Measurements from ENCODE around the gene PPFIBP1. TPM values are rescaled to one million over a fixed set of nuclear protein-coding genes. Genes with fewer than 3 reads are reported as not detected.
"Not testable (repeated sequence)": the region's sequence is repeated elsewhere in the genome, so short reads cannot be mapped to it uniquely, and the experiment has no call there.

The PPFIBP1 gene
- total RNA-seq, 1 donor from 2014 or later, result 49.6 TPM

DNA sequence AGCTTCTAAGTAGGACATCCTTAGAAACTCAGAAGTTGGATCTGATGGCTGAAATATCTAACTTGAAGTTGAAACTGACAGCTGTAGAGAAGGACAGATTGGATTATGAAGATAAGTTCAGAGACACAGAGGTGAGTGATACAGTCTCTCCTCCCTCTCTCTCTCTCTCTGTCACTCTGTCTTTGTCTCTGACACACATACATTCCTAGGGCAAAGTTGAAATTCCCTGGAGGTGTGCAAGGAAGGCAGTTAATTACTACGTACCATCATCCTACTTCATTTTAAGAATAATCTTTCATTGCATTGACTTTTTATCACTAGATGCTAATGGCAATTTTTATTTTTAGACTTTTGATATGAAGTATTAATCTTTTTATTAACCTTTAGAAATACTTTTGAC is 126.0 kb downstream of the PPFIBP1 start:
- intact Hi-C loops (cut with micrococcal nuclease), result loop anchor here (5.0 kb wide), 3 partner anchors 63 to 628 kb away; partner anchors contain the start of gene MED21

DNA sequence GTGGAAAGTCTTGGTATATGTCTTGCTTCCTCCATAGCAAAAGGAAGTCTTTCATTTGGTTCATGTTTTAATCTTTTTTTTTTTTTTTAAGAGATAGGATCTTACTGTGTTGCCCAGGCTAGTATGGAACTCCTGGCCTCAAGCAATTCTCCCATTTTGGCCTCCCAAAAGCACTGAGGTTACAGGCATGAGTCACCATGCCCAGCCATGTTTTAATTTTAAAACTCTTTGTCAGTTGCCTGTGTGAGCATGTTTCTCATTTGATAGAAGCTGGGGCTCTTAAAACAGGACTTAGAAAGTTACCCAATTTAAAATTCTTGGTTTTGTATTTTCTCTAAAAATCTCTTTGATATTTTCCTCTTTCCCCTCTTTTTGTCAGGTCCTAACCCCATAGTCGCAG is 127.2 kb downstream of the PPFIBP1 start:
- intact Hi-C loops (cut with micrococcal nuclease), result loop anchor here (1.0 to 5.0 kb wide), 4 partner anchors 64 to 629 kb away; partner anchors contain the start of gene MED21

DNA sequence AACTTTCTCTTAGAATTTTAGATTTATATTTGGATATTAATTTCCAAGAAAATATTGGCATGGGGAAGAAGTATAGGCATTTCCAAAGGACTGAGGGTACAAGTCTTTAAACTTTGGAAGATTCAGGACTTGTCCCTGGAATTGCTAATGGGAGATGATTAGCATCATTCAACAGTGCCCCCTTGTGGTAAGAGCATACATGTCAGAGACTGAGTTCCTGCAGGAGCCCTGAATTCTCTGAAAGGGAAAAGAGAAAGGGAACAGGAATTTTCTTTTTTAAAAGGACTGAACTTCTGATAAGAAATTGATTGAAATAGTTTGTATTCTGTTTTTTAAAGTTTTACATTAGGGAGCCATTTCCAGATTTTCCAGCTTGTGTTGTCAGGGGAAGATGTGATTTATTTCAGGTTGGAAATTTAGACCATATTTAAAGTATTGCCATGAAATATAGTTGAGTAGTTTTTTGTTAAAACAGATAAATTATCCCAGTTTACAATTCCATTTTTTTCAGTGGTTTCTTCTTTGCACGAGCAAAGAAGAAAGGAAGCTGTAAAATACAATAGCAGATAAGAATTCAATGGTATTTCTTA is 128.3 kb downstream of the PPFIBP1 start:
- intact Hi-C loops (cut with micrococcal nuclease), result loop anchor here (1.0 to 5.0 kb wide), 9 partner anchors 51 to 630 kb away; partner anchors contain the start of genes BMAL2, MED21 and PPFIBP1

DNA sequence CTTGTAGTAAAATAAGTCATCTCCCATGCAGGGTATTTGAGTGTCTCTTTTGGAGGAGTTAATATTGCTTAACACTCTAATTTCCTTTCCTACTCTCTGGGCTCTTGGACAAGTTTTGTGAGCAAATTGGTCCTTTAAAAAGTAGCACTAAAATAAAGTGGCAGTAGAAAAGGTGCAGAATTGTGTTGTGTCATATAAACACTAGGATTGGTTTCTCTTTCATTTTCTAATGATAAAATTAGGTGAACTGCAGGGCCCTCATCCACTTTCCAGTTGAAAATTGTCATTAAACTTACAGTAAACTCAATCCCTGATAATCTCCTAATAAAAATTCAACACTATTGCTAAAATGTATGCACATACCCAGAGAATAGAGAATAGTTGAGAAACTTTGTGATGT is 129.7 kb downstream of the PPFIBP1 start:
- intact Hi-C loops (cut with micrococcal nuclease), result loop anchor here (2.0 to 5.0 kb wide), 6 partner anchors 66 to 631 kb away; partner anchors contain the start of genes BMAL2, MED21 and PPFIBP1

DNA sequence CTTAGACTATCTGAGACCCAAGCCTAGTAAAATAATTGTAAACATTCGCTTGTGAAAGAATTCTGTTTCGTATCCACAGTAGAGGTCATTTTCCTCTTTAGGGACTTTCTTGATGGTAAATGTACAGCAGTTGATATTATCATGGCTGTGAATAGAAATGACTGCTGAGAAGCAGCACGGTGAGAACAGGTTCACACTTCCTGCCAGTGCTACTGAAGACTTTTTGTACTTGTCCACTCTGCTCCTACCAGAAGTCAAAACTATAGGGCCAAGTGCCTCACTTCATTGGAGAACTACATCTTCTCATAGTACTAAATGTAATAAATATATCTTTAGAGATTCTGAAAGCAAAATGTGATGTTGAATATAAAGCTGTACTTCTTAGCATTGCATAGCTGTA is 131.5 kb downstream of the PPFIBP1 start:
- intact Hi-C loops (cut with micrococcal nuclease), result not testable (repeated sequence)

DNA sequence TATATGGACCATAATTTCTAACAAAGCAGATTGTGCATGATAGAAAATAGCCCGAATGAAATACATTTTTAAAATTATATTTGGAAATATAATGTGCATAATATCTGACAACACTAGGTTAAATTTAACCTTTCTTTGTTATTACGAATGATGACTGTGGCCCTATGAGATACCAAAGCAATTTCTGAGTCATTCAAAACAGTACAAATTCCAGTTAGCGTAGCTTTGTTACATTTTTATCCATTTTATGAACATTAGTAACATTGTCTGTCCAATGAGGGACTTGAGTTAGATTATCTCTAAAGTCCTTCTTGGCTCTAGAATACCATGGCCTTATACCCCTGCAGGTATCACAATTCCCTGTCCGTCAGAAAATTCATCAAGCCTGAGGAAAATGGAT is 133.3 kb downstream of the PPFIBP1 start:
- intact Hi-C loops (cut with micrococcal nuclease), result no loop called here

DNA sequence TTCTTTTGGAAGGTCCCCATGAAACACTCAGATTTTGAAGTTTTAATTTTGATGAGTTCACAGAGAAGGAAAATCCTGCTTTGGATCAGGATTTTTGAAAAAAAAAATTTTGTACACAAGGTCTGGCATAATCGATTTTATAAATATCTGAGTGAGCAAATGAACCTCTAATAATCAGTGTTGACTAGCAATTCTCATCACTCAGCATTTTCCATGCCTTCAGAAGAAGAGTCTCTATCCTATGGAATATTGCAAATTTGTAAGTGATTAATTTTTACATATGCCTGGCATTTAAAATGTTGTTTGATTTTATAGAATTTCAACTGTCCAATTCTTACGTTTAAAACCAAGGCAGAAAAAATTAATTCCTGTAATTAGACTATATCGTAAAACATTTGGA is 141.7 kb downstream of the PPFIBP1 start:
- intact Hi-C loops (cut with micrococcal nuclease), result no loop called here

DNA sequence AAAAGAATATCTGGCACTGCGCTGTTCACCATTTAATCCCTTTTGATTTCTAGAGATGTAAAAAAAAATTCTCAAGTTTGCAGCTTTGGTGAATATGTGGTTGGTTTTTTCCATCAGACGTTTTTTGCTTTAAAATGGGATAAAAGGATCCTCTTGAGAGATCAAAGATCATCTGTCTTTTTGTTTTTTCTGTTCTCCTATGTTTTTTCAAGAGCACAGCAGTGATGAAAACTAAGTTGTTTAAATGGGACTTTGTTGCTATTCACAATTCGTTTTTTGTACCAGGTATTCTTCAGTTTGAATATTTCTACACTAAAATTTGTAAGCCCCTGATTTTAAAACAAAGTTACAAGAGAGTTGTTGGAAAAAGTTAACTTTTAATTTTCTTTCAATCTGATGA is 142.5 kb downstream of the PPFIBP1 start:
- intact Hi-C loops (cut with micrococcal nuclease), result no loop called here

DNA sequence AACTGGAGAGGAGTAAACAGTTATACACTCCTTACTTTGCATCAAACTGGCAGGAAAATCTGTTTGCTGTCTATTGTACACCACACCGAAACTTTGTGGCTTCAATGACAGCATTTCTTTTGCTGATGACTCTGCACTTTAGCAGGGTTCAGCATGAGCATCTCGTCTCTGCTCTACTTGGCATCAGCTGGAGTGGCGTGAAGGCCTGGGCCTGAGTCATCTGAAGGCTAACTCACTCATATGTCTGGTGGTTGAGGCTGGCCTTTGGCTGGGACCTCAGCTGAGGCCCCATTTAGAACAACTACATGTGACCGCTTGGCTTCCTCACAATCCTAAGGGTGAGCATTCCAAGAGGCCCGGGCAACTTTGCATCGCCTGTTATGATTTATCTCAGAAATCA is 143.5 kb downstream of the PPFIBP1 start:
- intact Hi-C loops (cut with micrococcal nuclease), result no loop called here

DNA sequence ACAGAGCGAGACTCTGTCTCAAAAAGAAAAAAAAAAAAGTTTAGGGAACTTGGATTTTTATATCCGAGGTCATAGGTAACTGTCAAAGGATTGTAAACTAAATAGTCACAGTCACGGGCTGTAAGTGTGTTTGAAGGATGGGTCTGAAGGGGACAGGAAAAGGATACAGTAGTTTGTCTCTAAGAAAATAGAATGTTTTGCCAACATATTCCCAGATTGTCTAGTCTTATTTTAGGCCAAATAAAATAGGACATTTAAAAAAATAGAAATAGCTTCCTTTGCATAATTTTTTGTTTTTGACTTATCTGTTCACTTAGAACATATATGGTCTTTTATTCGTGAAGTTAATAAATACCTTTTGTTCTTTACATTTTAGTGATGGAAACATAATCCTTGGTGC is 148.0 kb downstream of the PPFIBP1 start:
- intact Hi-C loops (cut with micrococcal nuclease), result no loop called here

DNA sequence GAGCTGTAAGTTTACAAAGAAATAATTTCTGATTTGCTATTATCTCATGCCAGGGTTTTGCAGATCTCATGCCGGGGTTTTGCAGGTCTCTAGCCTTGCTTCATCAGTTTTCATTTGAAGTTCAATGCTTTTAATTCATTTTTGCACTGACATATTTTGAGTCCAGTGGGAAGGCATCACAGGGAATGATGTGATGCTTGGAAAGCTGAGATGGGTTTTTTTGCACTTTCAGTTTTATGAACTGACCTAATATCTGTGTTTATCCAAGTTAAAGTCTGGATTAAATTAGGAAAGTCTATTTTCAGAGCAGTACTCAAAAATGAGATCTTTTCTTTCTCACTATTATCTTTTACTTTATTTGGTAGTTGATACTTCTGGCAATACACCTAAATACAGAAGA is 148.6 kb downstream of the PPFIBP1 start:
- intact Hi-C loops (cut with micrococcal nuclease), result no loop called here

DNA sequence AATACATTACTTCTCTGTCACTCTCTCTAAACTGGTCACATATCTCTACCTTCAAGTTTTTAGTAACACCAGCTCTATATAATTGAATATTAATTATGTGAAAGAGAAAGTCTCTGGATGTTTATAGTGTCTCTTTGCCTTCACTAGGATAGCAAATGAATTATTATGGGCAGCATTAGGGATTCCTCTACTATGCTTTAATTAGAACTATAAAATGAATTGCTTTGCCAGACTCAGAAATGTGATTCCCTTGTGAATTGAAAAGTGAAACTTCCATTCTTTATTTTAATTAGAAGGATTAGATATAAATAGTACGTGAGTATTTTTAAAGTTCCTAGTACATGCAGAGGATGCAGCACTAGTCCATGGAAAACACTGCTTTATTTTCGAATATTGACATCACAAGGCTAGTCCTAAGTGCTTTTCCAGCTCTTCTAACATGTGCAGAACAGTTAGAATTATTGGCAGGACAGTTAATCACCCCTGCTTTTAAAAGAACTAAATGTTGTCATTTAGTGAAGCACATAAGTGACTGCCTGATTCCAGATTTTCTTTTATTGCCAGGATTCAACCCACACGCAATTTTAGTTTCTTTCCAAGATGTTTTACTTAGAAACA is 149.2 kb downstream of the PPFIBP1 start:
- intact Hi-C loops (cut with micrococcal nuclease), result no loop called here

DNA sequence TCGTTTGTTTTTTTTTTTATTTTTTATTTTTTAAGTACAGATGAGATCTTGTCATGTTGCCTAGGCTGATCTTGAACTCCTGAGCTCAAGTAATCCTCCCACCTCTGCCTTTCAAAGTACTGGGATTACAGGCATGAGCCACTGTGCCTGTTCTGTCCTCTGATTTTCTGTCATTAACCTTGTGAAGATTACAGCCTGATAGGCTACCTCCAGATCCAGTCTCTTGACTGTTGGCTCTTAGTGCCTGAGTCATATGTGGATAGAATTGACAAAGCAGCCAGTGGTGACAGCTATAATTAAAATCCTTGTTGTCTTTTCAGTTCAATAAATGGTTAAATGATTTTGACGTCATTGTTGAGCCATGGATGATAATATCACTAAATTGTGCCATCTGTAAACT is 151.0 kb downstream of the PPFIBP1 start:
- intact Hi-C loops (cut with micrococcal nuclease), result no loop called here

DNA sequence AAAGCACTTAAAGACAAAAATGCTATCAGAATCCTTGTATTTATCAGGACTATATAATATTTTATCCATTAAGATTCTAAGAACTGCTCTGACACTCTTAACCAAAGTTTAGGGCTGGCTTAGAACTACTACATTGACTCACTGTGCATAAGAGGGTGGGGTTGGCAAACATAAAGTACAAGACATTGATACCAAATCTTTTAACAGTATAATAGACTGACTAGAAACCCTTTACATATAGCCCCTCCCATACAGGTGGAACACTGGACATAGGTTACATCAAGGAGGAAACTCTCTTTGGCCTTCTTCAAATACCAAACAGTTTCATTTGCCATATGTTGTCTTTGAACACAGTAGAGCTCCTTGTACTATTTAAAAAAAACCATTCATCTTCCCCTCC is 156.6 kb downstream of the PPFIBP1 start:
- intact Hi-C loops (cut with micrococcal nuclease), result no loop called here

DNA sequence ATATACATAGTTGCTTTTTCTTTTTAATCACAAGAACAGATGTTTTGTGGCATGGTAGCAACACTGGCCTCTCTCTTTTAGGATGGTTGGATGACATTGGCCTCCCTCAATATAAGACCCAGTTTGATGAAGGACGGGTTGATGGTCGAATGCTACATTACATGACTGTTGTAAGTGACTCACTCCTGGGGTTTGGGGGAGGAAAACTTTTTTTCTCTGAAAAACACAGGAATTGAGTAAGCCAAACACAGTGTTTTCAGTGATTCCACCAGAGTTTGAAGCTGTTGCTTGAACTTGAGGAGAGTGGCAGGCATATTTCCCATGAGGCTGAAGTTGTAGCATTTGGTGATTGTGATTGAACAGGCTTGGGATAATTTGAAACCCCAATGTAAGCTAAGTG is 158.5 kb downstream of the PPFIBP1 start:
- intact Hi-C loops (cut with micrococcal nuclease), result no loop called here

DNA sequence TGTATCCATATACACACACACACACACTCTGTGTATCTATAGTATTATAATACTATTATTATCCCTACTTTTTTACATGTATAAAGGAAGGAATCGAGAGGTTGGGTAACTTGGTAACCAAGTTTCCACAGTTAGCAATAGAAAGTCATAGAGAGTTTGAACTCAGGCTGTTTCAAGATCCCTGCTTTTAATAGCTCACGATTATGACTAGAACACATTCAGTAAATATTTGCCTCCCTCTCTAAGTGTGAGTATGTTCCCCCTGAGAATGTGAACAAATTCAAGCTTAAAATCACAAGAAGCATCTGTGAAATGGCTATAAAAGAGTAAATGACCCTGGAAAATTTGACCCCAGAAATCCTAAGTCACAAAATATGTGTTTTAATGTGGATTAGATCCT is 161.3 kb downstream of the PPFIBP1 start:
- intact Hi-C loops (cut with micrococcal nuclease), result no loop called here

DNA sequence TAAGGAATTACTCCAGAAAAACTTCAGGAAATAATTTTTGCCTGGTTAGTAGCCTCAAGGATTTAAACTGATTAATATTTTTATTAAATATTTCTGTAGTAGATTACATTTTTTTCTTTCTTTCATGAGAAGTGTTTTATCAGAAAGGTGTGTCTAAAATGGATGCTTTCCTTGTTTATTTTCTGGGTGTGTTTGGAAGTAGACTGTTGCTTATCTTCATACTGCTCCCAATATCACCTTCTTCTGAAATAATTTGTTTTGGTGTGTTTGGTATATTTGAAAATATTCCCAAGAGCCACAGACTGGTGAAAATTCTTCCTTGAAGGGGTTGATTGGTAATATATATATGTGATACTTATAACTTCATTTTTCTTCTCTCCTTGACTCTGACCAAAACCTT is 162.1 kb downstream of the PPFIBP1 start:
- intact Hi-C loops (cut with micrococcal nuclease), result no loop called here

DNA sequence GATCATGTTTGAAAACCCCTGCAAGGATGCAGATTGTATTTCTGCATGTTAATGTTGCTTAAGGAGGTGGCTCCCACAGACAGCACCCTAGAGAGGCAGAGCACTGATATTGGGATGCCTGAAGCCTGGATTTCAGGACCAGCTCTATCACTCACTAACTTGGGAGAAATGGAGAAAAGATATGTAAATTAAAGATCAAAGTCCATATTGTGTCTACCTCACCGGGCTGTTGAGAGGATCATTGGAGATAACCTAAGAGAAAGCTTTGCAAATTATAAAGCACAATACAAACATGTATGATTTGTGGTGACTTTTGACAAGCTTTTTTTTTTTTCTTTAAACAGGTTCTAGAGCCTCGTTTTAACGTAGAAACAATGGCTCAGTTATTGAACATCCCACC is 164.7 kb downstream of the PPFIBP1 start:
- intact Hi-C loops (cut with micrococcal nuclease), result no loop called here

DNA sequence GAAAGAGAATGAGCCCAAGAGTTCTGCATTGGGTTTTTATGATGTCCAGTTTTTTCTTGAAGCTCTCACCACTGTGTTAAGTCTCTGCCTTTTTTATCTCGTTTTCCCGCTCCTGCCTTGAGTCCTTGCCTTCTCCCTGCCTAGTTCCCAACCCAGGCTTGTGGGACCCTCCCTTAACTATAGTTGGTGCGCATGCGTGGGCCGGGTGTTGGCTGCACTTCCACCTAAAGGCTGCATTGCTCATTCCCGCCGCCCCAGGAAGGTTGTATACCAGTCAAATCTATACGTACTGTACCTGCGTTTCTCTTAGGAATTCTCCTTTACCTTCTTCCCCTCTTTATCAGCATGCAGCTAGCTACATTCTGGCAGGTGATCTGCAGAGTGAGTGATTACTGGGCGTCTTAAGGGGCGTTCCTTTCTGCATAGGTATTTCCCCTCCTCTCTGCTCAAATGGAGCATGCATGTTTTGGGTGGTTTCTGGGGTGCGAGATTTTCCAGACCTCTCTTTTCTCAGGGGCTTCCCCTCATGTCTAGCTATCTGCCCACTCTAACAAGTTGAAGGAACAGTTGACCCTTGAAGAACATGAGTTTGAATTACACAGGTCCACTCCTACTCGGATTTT is 165.7 kb downstream of the PPFIBP1 start:
- intact Hi-C loops (cut with micrococcal nuclease), result no loop called here

DNA sequence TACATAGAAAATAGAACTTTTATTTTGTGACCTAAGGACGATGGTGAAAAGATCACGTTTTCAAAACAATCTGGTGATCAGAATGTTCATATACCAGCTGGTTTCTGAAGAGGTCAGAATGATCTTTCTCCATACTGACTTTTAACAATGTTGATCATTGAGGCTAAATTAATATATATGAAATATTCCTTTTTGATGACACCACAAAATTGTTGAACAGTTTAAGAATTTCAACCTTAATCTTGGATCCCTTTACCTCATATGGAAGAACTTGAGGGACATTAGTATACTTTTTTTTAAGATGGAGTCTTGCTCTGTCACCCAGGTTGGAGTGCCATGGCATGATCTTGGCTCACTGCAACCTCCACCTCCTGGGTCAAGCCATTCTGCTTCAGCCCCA is 169.4 kb downstream of the PPFIBP1 start:
- intact Hi-C loops (cut with micrococcal nuclease), result no loop called here

DNA sequence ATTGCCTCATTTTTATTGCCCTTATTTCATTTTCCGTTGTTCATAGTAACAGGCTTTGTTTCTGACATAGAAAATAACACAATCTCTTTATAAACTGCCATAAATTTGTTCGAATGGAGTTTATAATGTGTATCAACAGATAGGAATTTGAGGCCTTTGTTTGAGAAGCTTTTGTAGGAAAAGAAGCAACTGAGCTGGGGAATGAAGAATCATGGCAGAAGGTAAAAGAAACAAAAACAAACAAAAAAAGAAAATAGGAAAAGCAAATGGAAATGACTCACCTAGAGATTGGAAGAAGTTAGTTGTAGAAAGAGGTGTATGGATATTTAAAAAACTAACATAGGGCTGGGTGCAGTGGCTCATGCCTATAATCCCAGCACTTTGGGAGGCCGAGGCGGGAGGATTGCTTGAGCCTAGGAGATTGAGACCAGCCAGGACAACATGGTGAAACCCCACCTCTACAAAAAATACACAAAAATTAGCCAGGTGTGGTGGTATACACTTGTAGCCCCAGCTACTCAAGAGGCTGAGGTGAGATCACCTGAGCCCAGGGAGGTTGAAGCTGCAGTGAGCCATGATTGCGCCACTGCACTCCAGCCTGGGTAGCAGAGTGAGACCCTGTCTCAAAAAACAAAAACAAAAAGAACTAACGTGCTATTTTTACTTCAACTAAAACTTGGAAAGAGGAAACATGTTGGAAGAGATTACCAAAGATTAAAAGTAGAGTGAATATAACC is 171.7 kb downstream of the PPFIBP1 start:
- intact Hi-C loops (cut with micrococcal nuclease), result no loop called here

DNA sequence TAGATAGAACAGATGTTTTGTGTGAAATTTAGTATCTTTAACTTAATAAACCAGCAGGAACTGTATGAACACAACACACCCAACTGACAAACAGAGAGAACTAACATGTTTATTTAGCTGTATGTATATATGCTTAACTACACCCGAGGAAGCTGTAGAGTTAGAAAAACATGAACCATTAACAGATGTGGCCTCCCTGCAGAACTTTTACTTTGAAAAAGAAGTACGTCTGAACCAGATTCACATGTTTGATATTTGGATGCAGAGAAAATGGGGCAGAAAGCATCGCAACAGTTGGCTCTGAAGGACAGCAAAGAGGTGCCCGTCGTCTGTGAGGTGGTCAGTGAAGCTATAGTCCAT is 172.3 kb downstream of the PPFIBP1 start, which contains the start of gene REP15:
REP15 (plus strand) TSS at position 155 of the 360 bp plus-strand sequence; CDS start at position 271, 116 bp downstream.
- intact Hi-C loops (cut with micrococcal nuclease), result no loop called here
